Ishikawa (cell line): Measurements from ENCODE around the gene SH3PXD2A.

Experiments used
- CEBPB ChIP-seq: IDR thresholded peaks from 2 replicates; pipeline ENCODE4 v1.6.1; 2012
- CREB1 ChIP-seq: IDR thresholded peaks from 2 replicates; pipeline ENCODE4 v1.6.1; 2012; ENCODE audit warnings: low read depth
- EGR1 ChIP-seq: IDR thresholded peaks from 2 replicates; pipeline ENCODE4 v1.6.1; 2012
- EP300 ChIP-seq: IDR thresholded peaks from 2 replicates; pipeline ENCODE4 v1.6.1; 2012; ENCODE audit warnings: borderline replicate concordance
- FOXM1 ChIP-seq: IDR thresholded peaks from 2 replicates; pipeline ENCODE4 v1.6.1; 2012; ENCODE audit warnings: low read depth, borderline replicate concordance
- NFIC ChIP-seq: IDR thresholded peaks from 2 replicates; pipeline ENCODE4 v1.6.1; 2012
- RAD21 ChIP-seq: IDR thresholded peaks from 2 replicates; pipeline ENCODE4 v1.6.1; 2012; ENCODE audit warnings: low read depth
- TAF1 ChIP-seq: IDR thresholded peaks from 2 replicates; pipeline ENCODE4 v1.6.1; 2012; ENCODE audit warnings: low read depth, mild to moderate bottlenecking
- TCF12 ChIP-seq: IDR thresholded peaks from 2 replicates; pipeline ENCODE4 v1.6.1; 2012; ENCODE audit warnings: low read depth
- TEAD4 ChIP-seq: IDR thresholded peaks from 2 replicates; pipeline ENCODE4 v1.6.1; 2012
- YY1 ChIP-seq: IDR thresholded peaks from 2 replicates; pipeline ENCODE4 v1.6.1; 2012; ENCODE audit warnings: low read depth
- ZBTB7A ChIP-seq: IDR thresholded peaks from 2 replicates; pipeline ENCODE4 v1.6.1; 2012; ENCODE audit warnings: low read depth
- TF ChIP-seq, protein P1 (sequence below): IDR thresholded peaks from 2 replicates; pipeline ENCODE4 v1.6.1; 2012; ENCODE audit warnings: low read depth, mild to moderate bottlenecking
- TF ChIP-seq, protein P2 (sequence below): IDR thresholded peaks from 2 replicates; pipeline ENCODE4 v1.6.1; 2012
- TF ChIP-seq, protein P3 (sequence below): IDR thresholded peaks from 2 replicates; pipeline ENCODE4 v1.6.1; 2012

Gene SH3PXD2A

DNA sequence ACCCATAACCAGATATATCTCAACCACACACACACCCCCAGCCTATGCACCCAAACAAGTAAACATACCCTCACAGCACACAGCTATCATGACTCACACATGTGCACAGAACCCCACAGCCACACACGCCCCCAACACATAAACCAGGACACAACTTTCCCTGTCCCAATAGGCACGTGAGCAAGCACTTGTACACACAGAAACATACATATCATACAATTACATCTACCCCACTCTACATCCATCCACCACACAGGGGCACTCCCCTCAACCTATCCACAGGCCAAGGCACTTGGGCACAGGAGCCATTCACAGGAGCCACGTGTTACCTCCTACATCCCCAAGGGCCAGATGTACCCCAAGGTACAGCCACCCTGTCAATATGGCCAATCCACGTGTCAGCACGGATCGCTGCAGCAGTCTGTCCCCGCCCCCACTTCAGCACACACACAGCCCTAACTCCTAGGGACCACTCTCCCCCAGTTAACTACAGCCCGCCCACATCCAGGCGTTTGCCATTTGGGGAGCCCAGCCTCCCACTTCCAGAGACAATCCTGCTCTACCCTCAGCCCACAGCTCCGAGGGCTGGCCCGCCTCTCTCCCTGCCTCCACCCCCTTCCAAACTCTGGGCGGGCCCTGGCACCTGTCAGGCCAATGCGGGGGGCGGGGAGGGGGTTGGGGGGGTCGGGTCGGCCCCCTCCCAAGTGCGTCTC, 163.5 kb downstream of the SH3PXD2A start:
- TF ChIP-seq NFIC (no peak), FOXM1 (no peak), ZBTB7A (no peak), EGR1 (no peak), CEBPB (no peak), YY1 (no peak), RAD21 (no peak), CREB1 (no peak), TCF12 (no peak)
- TF ChIP-seq, protein P1, sequence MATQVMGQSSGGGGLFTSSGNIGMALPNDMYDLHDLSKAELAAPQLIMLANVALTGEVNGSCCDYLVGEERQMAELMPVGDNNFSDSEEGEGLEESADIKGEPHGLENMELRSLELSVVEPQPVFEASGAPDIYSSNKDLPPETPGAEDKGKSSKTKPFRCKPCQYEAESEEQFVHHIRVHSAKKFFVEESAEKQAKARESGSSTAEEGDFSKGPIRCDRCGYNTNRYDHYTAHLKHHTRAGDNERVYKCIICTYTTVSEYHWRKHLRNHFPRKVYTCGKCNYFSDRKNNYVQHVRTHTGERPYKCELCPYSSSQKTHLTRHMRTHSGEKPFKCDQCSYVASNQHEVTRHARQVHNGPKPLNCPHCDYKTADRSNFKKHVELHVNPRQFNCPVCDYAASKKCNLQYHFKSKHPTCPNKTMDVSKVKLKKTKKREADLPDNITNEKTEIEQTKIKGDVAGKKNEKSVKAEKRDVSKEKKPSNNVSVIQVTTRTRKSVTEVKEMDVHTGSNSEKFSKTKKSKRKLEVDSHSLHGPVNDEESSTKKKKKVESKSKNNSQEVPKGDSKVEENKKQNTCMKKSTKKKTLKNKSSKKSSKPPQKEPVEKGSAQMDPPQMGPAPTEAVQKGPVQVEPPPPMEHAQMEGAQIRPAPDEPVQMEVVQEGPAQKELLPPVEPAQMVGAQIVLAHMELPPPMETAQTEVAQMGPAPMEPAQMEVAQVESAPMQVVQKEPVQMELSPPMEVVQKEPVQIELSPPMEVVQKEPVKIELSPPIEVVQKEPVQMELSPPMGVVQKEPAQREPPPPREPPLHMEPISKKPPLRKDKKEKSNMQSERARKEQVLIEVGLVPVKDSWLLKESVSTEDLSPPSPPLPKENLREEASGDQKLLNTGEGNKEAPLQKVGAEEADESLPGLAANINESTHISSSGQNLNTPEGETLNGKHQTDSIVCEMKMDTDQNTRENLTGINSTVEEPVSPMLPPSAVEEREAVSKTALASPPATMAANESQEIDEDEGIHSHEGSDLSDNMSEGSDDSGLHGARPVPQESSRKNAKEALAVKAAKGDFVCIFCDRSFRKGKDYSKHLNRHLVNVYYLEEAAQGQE: no peak

DNA sequence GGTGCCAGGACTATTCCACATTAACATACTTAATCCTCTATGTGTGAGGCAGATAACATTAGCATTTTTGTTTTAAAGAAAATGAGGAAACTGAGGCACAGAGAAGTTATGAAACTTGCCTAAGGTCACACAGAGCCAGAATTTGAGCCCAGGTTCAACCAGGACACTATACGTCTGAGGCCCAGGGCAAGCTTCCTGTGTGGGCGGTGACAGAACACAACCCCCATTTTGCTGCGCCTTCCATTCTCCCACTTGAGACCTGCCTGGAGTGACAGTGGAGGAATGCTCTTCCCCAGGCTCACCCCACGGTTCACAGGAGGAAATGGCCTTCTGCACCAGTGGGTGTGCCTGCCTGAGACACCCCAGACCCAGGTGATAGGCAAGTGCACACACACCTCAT, 164.1 kb downstream of the SH3PXD2A start:
- TF ChIP-seq, protein P2, sequence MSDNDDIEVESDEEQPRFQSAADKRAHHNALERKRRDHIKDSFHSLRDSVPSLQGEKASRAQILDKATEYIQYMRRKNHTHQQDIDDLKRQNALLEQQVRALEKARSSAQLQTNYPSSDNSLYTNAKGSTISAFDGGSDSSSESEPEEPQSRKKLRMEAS: no peak
- TF ChIP-seq NFIC (no peak), FOXM1 (no peak), TEAD4 (no peak), TAF1 (no peak), YY1 (no peak), CEBPB (no peak), CREB1 (no peak), ZBTB7A (no peak), EGR1 (no peak), TCF12 (no peak), EP300 (no peak), RAD21 (no peak)
- TF ChIP-seq, protein P3, sequence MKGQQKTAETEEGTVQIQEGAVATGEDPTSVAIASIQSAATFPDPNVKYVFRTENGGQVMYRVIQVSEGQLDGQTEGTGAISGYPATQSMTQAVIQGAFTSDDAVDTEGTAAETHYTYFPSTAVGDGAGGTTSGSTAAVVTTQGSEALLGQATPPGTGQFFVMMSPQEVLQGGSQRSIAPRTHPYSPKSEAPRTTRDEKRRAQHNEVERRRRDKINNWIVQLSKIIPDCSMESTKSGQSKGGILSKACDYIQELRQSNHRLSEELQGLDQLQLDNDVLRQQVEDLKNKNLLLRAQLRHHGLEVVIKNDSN: no peak
- TF ChIP-seq, protein P1: no peak

DNA sequence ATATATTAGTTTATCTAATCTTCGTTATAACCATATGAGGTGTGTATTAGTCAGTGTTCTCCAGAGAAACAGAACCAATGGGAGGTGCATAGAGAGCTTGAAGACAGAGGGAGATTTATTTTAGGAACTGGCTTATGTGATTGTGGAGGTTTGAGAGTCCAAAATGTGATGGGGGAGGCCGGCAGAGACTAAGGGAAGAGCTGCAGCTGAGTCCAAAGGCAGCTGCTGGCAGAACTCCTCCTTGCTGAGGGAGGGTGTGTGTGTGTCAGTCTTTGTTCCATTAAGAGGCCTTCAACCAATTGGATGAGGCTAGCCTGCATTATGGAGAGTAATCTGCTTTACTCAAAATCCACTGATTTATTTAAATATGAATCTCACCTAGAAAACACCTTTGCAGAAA, 165.1 kb downstream of the SH3PXD2A start:
- TF ChIP-seq EP300 (no peak), TCF12 (no peak), YY1 (no peak)

DNA sequence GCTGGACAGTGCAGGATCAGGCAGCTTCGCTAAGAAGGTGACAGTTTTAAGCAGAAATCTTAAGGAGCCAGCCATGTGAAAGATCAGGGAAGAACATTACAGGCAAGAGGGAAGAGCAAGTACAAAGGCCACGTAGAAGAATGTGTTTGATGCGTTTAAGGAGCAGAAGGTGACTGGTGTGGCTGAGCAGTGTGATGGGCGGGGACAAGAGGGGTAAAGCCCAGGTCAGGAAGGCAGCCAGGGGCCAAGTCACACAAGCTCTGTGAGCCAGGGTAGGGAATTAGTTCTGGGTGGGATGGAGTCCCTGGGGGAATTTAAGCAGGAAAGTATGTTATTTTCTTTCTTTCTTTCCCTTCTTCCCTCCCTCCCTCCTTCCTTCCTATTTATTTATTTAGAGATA, 166.9 kb downstream of the SH3PXD2A start:
- no peak for TF ChIP-seq EP300
- TF ChIP-seq, protein P3: no peak
- TF ChIP-seq CREB1: no peak
- TF ChIP-seq, protein P2: no peak

DNA sequence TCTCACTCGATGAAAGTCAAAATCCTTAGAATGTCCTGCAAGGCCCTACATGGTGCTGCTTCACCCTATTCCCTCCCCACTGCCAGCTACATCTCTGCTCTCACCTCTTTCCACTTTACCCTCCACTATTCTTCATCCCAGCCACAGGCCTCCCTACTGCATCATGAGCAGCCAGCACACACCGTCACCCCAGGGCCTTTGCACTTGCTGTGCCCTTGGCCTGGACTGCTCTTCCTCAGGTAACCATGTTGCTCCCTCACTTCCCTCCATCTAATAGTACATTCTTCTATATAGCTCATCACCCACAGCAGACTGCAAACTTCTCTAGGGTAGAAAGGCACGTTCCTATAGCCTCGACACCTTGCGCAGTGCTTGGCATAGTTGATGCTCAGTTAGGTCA, 167.7 kb downstream of the SH3PXD2A start:
- TF ChIP-seq YY1 (no peak), CEBPB (no peak), NFIC (no peak), EP300 (no peak), FOXM1 (no peak), TEAD4 (no peak), ZBTB7A (no peak), TCF12 (no peak), EGR1 (no peak), RAD21 (no peak)
- TF ChIP-seq, protein P2: no peak
- TF ChIP-seq, protein P3: no peak
- TF ChIP-seq, protein P1: no peak
